B cell (primary cell): ENCODE results near the gene SPCS2. TPM values are rescaled to one million over a fixed set of nuclear protein-coding genes. Genes with fewer than 3 reads are reported as not detected.
A peak's percentile ranks its signal among the peaks of the same experiment; 100 is the strongest.

Experiments used
- ATAC-seq: fragments of 200-7000 bp; cut with Tn5 transposase; one replicate; pipeline ENCODE4 v1.10.0; 2021; ENCODE audit warnings: low read depth, mild to moderate bottlenecking, moderate number of reproducible peaks, moderate library complexity
- CTCF ChIA-PET: fragments of 350-600 bp; sonication (Branson Sonifier 250); formaldehyde crosslinking; loops from one replicate; lab custom pipeline; 2021; ENCODE audit warnings: antibody characterized with exemption, inconsistent platforms; lab: Charles Lee
- POLR2A ChIA-PET: fragments of 350-600 bp; sonication (Branson Sonifier 250); formaldehyde crosslinking; loops from one replicate; lab custom pipeline; 2021; ENCODE audit warnings: antibody characterized with exemption; lab: Charles Lee
- DNase-seq: peaks from one replicate; pipeline ENCODE4 v3.0.0; 2013
- H2AFZ ChIP-seq: 2 replicates; pipeline ENCODE4 v1.6.1; 2012; ENCODE audit warnings: mild to moderate bottlenecking, low read depth, low read length; ENCODE audit not compliant: insufficient read depth, poor library complexity, severe bottlenecking
- H3K27ac ChIP-seq, 2 donors: 1 replicate in 1 of 2; 2 replicates in 1 of 2; pipeline ENCODE4 v1.5.1; 2012 to 2013; ENCODE audit warnings: low read length in 2 of 2, mild to moderate bottlenecking in 2 of 2, moderate library complexity in 1 of 2
- H3K27me3 ChIP-seq, 4 experiments: fragments of 200-600 bp in 1 of 4; sonication (generic) in 1 of 4; replicated peaks in 1 of 4; 1 replicate in 2 of 4; 2 replicates in 2 of 4; pipeline versions ENCODE4 v1.6.1 to v1.7.0; 2013 to 2016; ENCODE audit warnings: low read length in 3 of 4, mild to moderate bottlenecking in 2 of 4, mixed read lengths in 1 of 4, moderate library complexity in 1 of 4; ENCODE audit not compliant: insufficient read depth in 4 of 4, control insufficient read depth in 3 of 4; ENCODE audit errors: control extremely low read depth in 1 of 4
- H3K36me3 ChIP-seq, 2 experiments: replicated peaks in 1 of 2; 1 replicate in 1 of 2; 2 replicates in 1 of 2; pipeline versions ENCODE4 v1.6.1 to v1.7.1; 2013; ENCODE audit warnings: low read length in 1 of 2; ENCODE audit not compliant: insufficient read depth in 2 of 2, control insufficient read depth in 1 of 2; ENCODE audit errors: control extremely low read depth in 1 of 2, extremely low read depth in 1 of 2
- H3K4me1 ChIP-seq, 2 donors: fragments of 200-600 bp in 1 of 2; sonication (generic) in 1 of 2; 1 replicate in 1 of 2; 2 replicates in 1 of 2; pipeline versions ENCODE4 v1.5.1 to v1.6.1; 2013 to 2017; ENCODE audit warnings: low read length in 2 of 2; ENCODE audit not compliant: control insufficient read depth in 2 of 2, insufficient read depth in 2 of 2
- H3K4me2 ChIP-seq: replicated peaks from 2 replicates; pipeline ENCODE3; 2012; ENCODE audit warnings: mild to moderate bottlenecking, low read depth, low read length; ENCODE audit not compliant: poor library complexity, severe bottlenecking
- H3K4me3 ChIP-seq, 5 experiments: fragments of 200-600 bp in 1 of 5; sonication (generic) in 1 of 5; 1 replicate in 3 of 5; 2 replicates in 2 of 5; pipeline versions ENCODE4 v1.5.1 to v1.7.0; 2011 to 2016; ENCODE audit warnings: low read length in 4 of 5, mild to moderate bottlenecking in 4 of 5, low read depth in 2 of 5, control low read depth in 1 of 5, moderate library complexity in 1 of 5; ENCODE audit not compliant: insufficient read depth in 1 of 5; ENCODE audit errors: control extremely low read depth in 1 of 5, extremely low read depth in 1 of 5
- H3K79me2 ChIP-seq: fragments of 200-600 bp; sonication (generic); one replicate; pipeline ENCODE4 v1.6.0; 2016; ENCODE audit warnings: low read length; ENCODE audit not compliant: control insufficient read depth, insufficient read depth
- H3K9ac ChIP-seq: fragments of 200-600 bp; sonication (generic); 2 replicates; pipeline ENCODE4 v1.6.1; 2017; ENCODE audit warnings: mild to moderate bottlenecking, low read length, moderate library complexity
- H3K9me3 ChIP-seq, 3 donors: one replicate each; pipeline versions ENCODE4 v1.6.1 to v1.7.1; 2013; ENCODE audit warnings: low read length in 2 of 3; ENCODE audit not compliant: control insufficient read depth in 2 of 3, insufficient read depth in 1 of 3; ENCODE audit errors: control extremely low read depth in 1 of 3
- H4K20me1 ChIP-seq: 2 replicates; pipeline ENCODE4 v1.6.0; 2012; ENCODE audit warnings: mild to moderate bottlenecking, low read length; ENCODE audit not compliant: insufficient read depth, control insufficient read depth, poor library complexity, severe bottlenecking
- H3K27ac Mint-ChIP-seq: one replicate; pipeline ENCODE4 v1.8.0; 2021; ENCODE audit warnings: mixed read lengths
- H3K27me3 Mint-ChIP-seq: one replicate; pipeline ENCODE4 v1.8.0; 2021; ENCODE audit warnings: mixed read lengths
- H3K4me1 Mint-ChIP-seq: one replicate; pipeline ENCODE4 v1.8.0; 2021; ENCODE audit warnings: mixed read lengths
- H3K4me3 Mint-ChIP-seq: one replicate; pipeline ENCODE4 v1.8.0; 2021; ENCODE audit warnings: mixed read lengths
- H3K9me3 Mint-ChIP-seq: one replicate; pipeline ENCODE4 v1.8.0; 2022; ENCODE audit warnings: mixed read lengths; ENCODE audit not compliant: insufficient read depth
- CTCF ChIP-seq: fragments of 200-600 bp; IDR thresholded peaks from one replicate; pipeline ENCODE4 v1.8.0; 2022; ENCODE audit warnings: antibody characterized with exemption, mild to moderate bottlenecking
- EZH2 ChIP-seq: IDR thresholded peaks from 2 replicates; pipeline ENCODE4 v1.6.1; 2012; ENCODE audit warnings: borderline replicate concordance, low read depth, mild to moderate bottlenecking, moderate library complexity, low read length; ENCODE audit not compliant: insufficient read depth, poor library complexity, severe bottlenecking
- WGBS: methylation state at CpG from one replicate; pipeline ENCODE4 v1.1.5; 2013; ENCODE audit warnings: missing lambda C conversion rate; ENCODE audit not compliant: insufficient coverage; 5-methylcytosine and 5-hydroxymethylcytosine counted together
- intact Hi-C: fragments of 100-400 bp; cut with micrococcal nuclease; formaldehyde crosslinking; loops from one replicate; pipeline ENCODE4 v1.10.0; 2022
- polyA plus RNA-seq: library from polyadenylated mRNA; depleted of rRNA; stranded (reverse); fragments of >200 nt; gene quantifications from 2 replicates; pipeline ENCODE4 v1.2.3, GENCODE V29; 2012
- total RNA-seq, 2 donors: library from RNA; stranded (reverse); fragments of 120-200 nt in 1 of 2; gene quantifications; 1 replicate in 1 of 2; 2 replicates in 1 of 2; pipeline versions ENCODE4 v1.2.3 to v1.2.4, GENCODE V29; 2013 to 2022

The SPCS2 gene
- total and polyA plus RNA-seq, 2 donors (not counting 1 experiment from before 2014, with no cell fraction given) = 17.8 to 98.5 TPM

- H3K27ac Mint-ChIP-seq = no peak overlapping the region
- no peaks in the 10 kb centered on the region for H3K9me3 ChIP-seq
- no peaks in the 10 kb centered on the region for H3K9me3 Mint-ChIP-seq
- H3K27me3 Mint-ChIP-seq = no peaks in the 10 kb centered on the region
- peak overlapping the region in 1 of 2 donors; percentile 12 for H3K27ac ChIP-seq
- CTCF ChIA-PET = interaction anchor here (0.9 to 2.1 kb wide), 2 partner anchors 26 to 66 kb away, joined by 3 to 8 read pairs; no protein-coding TSS in a partner anchor
- no peak overlapping the region for H3K4me3 Mint-ChIP-seq
- no peaks in the 10 kb centered on the region for H3K27me3 ChIP-seq
- WGBS = 100% methylated on average over 3 of the region's 4 CpGs
- DNase-seq (no peak), ATAC-seq (no peak)
- intact Hi-C loops = no loop called here
- POLR2A ChIA-PET = no interaction called here
- peak overlapping the region; percentile 13 for H3K4me2 ChIP-seq
- no peak for TF ChIP-seq EZH2
- TF ChIP-seq CTCF = no peak
- no peak overlapping the region for H2AFZ ChIP-seq
- H3K4me1 Mint-ChIP-seq = peaks cover 83% of the 10 kb centered on the region
- H3K4me1 ChIP-seq = peaks cover 45 to 63% of the 10 kb centered on the region in 2 donors
- H3K79me2 ChIP-seq = peaks cover 100% of the 10 kb centered on the region
- H4K20me1 ChIP-seq = peaks cover 48% of the 10 kb centered on the region
- no peak overlapping the region for H3K9ac ChIP-seq
- H3K36me3 ChIP-seq = peaks cover 12 to 40% of the 10 kb centered on the region in 2 experiments
- H3K4me3 ChIP-seq = no peak overlapping the region
Observed at GRCh38 chr11:74956397-74957015, 7.4 kb downstream of the SPCS2 start.

GRCh38 chr11:74957937-74958629 lies 9.0 kb downstream of the SPCS2 start:
- Histone ChIP-seq H3K27me3 (no peaks in the 10 kb centered on the region), H2AFZ (no peak overlapping the region), H3K9ac (no peak overlapping the region), H3K79me2 (peaks cover 100% of the 10 kb centered on the region), H3K4me3 (no peak overlapping the region), H3K4me1 (peaks cover 30 to 59% of the 10 kb centered on the region in 2 donors), H4K20me1 (peaks cover 58% of the 10 kb centered on the region), H3K9me3 (no peaks in the 10 kb centered on the region), H3K27ac (no peak overlapping the region), H3K4me2 (no peak overlapping the region), H3K36me3 (peaks cover 15 to 40% of the 10 kb centered on the region in 2 experiments)
- no peaks in the 10 kb centered on the region for H3K27me3 Mint-ChIP-seq
- intact Hi-C loops = no loop called here
- ChIA-PET POLR2A (no interaction called here), CTCF (interaction anchor here (2.1 kb wide), 1 partner anchor 28 kb away, joined by 8 read pairs; no protein-coding TSS in a partner anchor)
- ATAC-seq (no peak), DNase-seq (no peak)
- no peak overlapping the region for H3K4me3 Mint-ChIP-seq
- H3K9me3 Mint-ChIP-seq = no peaks in the 10 kb centered on the region
- H3K4me1 Mint-ChIP-seq = peaks cover 88% of the 10 kb centered on the region
- TF ChIP-seq EZH2 (no peak), CTCF (no peak)
- H3K27ac Mint-ChIP-seq = no peak overlapping the region
- no CpG with 5 or more reads among the region's 1 CpG for WGBS
